Effector CD4-positive, alpha-beta T cell (primary cell): Measurements from ENCODE around the gene TBC1D14.
"Not testable (repeated sequence)": the region's sequence is repeated elsewhere in the genome, so short reads cannot be mapped to it uniquely, and the experiment has no call there.

Experiments
- DNase-seq: peaks from one replicate; pipeline ENCODE4 v3.0.0-alpha.2; 2020

The TBC1D14 gene

GRCh38 chr4:6974138-6974848 is 64.7 kb downstream of the TBC1D14 start:
- peak; percentile 75 for DNase-seq

GRCh38 chr4:6977846-6978245 is 68.2 kb downstream of the TBC1D14 start:
- not testable (repeated sequence) for DNase-seq

- no peak for DNase-seq
Measured at GRCh38 chr4:6983544-6984142, 74.0 kb downstream of the TBC1D14 start.

- DNase-seq = no peak
Measured at GRCh38 chr4:6984612-6985425, 75.2 kb downstream of the TBC1D14 start.

- no peak for DNase-seq
Measured at GRCh38 chr4:6986072-6986780, 76.6 kb downstream of the TBC1D14 start.

GRCh38 chr4:6986781-6987587 is 77.4 kb downstream of the TBC1D14 start:
- peak; percentile 91 for DNase-seq

- DNase-seq = no peak
Measured at GRCh38 chr4:6987588-6987961, 77.9 kb downstream of the TBC1D14 start.

GRCh38 chr4:6988016-6988715 is 78.5 kb downstream of the TBC1D14 start:
- DNase-seq = no peak

GRCh38 chr4:6989331-6989923 is 79.8 kb downstream of the TBC1D14 start:
- no peak for DNase-seq

GRCh38 chr4:6990661-6991060 is 81.0 kb downstream of the TBC1D14 start:
- no peak for DNase-seq

GRCh38 chr4:6991249-6991648 is 81.6 kb downstream of the TBC1D14 start:
- no peak for DNase-seq

- no peak for DNase-seq
Measured at GRCh38 chr4:6991771-6992557, 82.3 kb downstream of the TBC1D14 start.

GRCh38 chr4:6992728-6993677 is 83.4 kb downstream of the TBC1D14 start:
- no peak for DNase-seq

- DNase-seq = no peak
Measured at GRCh38 chr4:6996481-6996880, 86.9 kb downstream of the TBC1D14 start.

- no peak for DNase-seq
Measured at GRCh38 chr4:6999172-7000086, 89.8 kb downstream of the TBC1D14 start.

GRCh38 chr4:7000421-7001176 is 91.0 kb downstream of the TBC1D14 start:
- no peak for DNase-seq

GRCh38 chr4:7001271-7001670 is 91.6 kb downstream of the TBC1D14 start:
- DNase-seq = no peak
